Measurements from ENCODE around the gene PDC.

Gene PDC

DNA sequence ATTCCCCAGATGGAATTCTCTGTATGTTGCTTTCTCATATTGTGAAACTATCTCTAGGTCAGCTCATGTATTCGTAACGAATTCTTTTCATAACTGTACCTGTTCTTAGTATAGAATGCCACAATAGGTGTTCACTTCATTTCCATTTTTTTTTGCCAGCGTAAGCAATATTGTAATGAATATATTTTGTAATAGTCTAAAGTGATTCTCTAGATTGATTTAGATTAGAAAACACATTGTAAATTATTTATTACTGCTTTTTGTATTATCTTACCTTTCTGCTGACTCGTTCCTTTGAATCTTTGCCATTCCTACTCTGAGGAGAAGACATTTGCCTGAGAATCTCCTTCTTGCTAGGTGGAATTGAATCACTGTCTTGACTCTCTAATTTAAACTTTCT lies 14.8 kb downstream of the PDC start:
- Histone ChIP-seq H3K9ac (no peak overlapping the region), H3K27ac (no peak overlapping the region), H3K4me2 (no peak overlapping the region), H3K4me1 (peaks cover 0 to 31% (median 17%) of the 10 kb centered on the region in 10 experiments; a peak in 13 of 20 replicates), H4K20me1 (no peaks in the 10 kb centered on the region), H3K27me3 (no peaks in the 10 kb centered on the region), H3K9me3 (replicated peaks in 1 of 11) (no peaks in the 10 kb centered on the region), H3K36me3 (no peaks in the 10 kb centered on the region), H3K4me3 (no peak overlapping the region)
- TF ChIP-seq Cebpa-rat (IDR thresholded peaks at IDR 0.05) = no peak

DNA sequence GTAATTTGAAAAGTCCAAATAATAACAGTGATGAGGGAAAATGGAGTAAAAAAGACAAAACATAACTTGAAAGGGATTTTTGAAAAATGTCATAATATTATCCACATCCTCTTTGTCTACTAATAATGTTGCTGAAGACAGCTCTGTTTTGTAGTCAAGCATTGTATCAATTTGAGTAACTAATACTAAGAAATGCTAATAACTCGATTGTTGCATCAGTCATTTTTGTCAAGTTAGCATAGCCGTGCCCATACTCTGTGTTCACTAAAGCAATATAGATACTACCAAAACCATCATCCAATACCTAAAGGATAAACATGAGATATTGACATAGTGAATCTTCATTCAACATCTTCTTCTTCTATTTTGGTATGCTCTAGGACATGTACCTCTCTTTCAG lies 17.3 kb downstream of the PDC start:
- H3K9ac ChIP-seq = no peak overlapping the region
- no peak for TF ChIP-seq Cebpa-rat (IDR thresholded peaks at IDR 0.05)
- H3K4me2 ChIP-seq = peak overlapping the region in 1 of 11 experiments; percentile 31; a peak in 2 of 22 replicates
- H3K4me1 ChIP-seq = peaks cover 0 to 41% (median 17%) of the 10 kb centered on the region in 10 experiments; a peak in 13 of 20 replicates
- H4K20me1 ChIP-seq = no peaks in the 10 kb centered on the region
- H3K9me3 ChIP-seq (replicated peaks in 1 of 11) = no peaks in the 10 kb centered on the region
- H3K4me3 ChIP-seq = no peak overlapping the region
- no peaks in the 10 kb centered on the region for H3K27me3 ChIP-seq
- H3K36me3 ChIP-seq = no peaks in the 10 kb centered on the region
- peak overlapping the region in 2 of 11 experiments; percentile 38 to 71; a peak in 3 of 22 replicates for H3K27ac ChIP-seq

DNA sequence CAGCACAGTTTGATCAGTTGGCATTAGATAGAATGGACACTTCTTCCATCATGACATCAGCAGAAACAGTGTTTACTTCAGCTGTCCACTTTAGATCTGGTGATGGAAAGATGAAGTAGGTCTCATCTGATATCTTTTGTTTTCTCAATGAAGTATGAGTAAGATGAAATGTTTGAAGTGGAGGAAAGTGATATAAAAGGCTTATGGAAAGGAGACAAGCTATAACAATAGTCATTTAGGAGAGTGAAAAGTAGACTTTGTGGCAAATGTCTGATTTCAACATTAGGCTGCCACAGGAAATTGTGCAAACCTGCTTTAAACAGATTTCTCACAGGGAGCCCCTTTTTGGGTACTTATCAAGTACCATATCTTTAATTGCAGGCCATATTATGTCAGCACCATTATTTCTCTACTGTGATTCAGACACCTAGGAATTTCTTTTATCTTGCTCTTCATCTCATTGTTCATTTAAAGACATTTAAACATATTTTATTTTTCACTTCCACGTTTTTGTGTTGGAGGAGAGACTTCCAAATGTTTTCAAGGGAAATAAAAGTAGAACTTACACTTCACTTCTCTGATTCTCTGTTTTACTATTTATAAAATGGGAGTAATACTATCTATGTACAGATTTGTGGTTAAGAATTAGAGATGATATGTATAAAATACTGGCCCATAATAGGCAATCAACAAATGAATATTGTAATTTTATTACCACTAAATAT lies 18.1 kb downstream of the PDC start:
- H3K36me3 ChIP-seq = no peaks in the 10 kb centered on the region
- H3K4me2 ChIP-seq = peak overlapping the region in 8 of 11 experiments; percentile 42 to 66 (median 60); a peak in 14 of 22 replicates
- peaks cover 0 to 46% (median 17%) of the 10 kb centered on the region in 10 experiments; a peak in 13 of 20 replicates for H3K4me1 ChIP-seq
- H4K20me1 ChIP-seq = no peaks in the 10 kb centered on the region
- peak overlapping the region in 1 of 10 experiments; percentile 34; a peak in 1 of 20 replicates for H3K4me3 ChIP-seq
- peak in 2 of 11 experiments; percentile 36 to 52; a peak in 2 of 22 replicates for TF ChIP-seq Cebpa-rat (IDR thresholded peaks at IDR 0.05)
- no peaks in the 10 kb centered on the region for H3K9me3 ChIP-seq (replicated peaks in 1 of 11)
- H3K9ac ChIP-seq = peak overlapping the region in 3 of 11 experiments; percentile 20 to 39 (median 31); a peak in 3 of 22 replicates
- peak overlapping the region in 9 of 11 experiments; percentile 18 to 75 (median 47); a peak in 15 of 22 replicates for H3K27ac ChIP-seq
- H3K27me3 ChIP-seq = no peaks in the 10 kb centered on the region

DNA sequence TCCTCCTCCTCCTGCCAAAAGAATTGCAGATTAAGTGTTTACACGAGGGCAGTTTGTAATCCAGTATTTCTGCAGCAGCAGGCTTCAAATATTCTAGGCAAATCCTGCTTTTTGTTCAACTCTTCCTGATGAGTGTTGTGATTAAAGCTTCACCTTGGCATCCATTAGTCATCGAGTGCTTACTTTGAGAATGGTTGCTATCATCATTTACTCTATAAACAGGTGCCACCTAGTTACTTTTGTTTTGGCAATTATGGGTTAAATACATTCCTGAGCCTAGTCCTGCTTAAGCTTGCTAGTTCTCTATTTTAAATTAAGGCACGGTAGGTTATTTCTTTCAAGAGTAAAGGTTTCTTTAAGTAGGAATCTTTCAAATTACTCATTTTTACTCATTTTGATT lies 20.3 kb downstream of the PDC start:
- TF ChIP-seq Cebpa-rat (IDR thresholded peaks at IDR 0.05) = no peak
- Histone ChIP-seq H3K4me3 (no peak overlapping the region), H4K20me1 (no peaks in the 10 kb centered on the region), H3K27ac (no peak overlapping the region), H3K9ac (no peak overlapping the region), H3K36me3 (peaks cover 0 to 15% (median 8%) of the 10 kb centered on the region in 11 experiments; a peak in 9 of 22 replicates), H3K9me3 (replicated peaks in 1 of 11) (0 out of 22 replicates have a peak, but pooled peaks cover 0 to 6% (median 0%) of the 10 kb centered on the region in 11 experiments), H3K27me3 (no peaks in the 10 kb centered on the region), H3K4me2 (no peak overlapping the region), H3K4me1 (peaks cover 0 to 46% (median 17%) of the 10 kb centered on the region in 10 experiments; a peak in 13 of 20 replicates)

DNA sequence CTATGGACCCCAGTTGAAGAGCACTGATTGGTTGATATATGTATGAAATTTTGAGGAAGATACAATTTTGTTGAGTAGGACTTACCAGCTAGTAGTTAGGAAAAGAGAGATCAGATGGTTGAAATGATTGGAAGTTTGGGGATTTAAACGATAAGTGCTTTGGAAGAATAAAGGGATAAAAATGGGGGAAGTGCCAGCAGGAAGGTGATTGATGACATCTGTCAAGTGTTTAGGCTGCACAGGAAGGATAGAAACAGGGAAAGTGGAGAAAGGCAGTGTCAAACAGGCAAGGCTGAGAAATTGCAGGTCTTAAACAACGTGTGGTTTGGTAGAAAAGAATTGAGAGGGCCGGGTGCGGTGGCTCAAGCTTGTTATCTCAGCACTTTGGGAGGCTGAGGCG lies 22.3 kb downstream of the PDC start:
- peaks cover 0 to 47% (median 19%) of the 10 kb centered on the region in 10 experiments; a peak in 14 of 20 replicates for H3K4me1 ChIP-seq
- H3K36me3 ChIP-seq = peaks cover 0 to 15% (median 8%) of the 10 kb centered on the region in 11 experiments; a peak in 9 of 22 replicates
- 0 out of 22 replicates have a peak, but pooled peaks cover 0 to 6% (median 0%) of the 10 kb centered on the region in 11 experiments for H3K9me3 ChIP-seq (replicated peaks in 1 of 11)
- H3K9ac ChIP-seq = no peak overlapping the region
- H4K20me1 ChIP-seq = no peaks in the 10 kb centered on the region
- H3K27me3 ChIP-seq = no peaks in the 10 kb centered on the region
- H3K4me2 ChIP-seq = no peak overlapping the region
- H3K4me3 ChIP-seq = no peak overlapping the region
- 0 out of 22 replicates have a peak overlapping the region, but pooled peaks of 1 of the 11 experiments have one; percentile 16 for H3K27ac ChIP-seq
- TF ChIP-seq Cebpa-rat (IDR thresholded peaks at IDR 0.05) = no peak

DNA sequence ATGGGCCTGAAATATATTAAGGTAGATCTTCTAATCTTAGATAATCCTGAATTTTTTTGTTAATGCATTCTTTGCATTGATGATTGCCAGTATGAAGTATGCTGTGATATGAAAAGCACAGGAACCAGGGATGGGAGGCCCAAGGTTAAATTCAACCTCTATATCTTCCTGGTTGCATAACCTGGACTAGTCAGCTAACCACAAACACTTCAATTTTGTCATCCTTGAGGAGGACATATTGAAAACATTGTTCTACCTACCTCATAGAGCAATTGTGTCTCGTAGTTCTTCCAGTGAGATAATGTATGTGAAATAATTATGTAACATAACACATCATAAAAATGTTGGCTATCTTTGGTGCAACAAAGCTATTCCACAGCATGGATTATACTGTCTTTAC lies 25.6 kb downstream of the PDC start:
- Histone ChIP-seq H3K27ac (0 out of 22 replicates have a peak overlapping the region, but pooled peaks of 1 of the 11 experiments have one; percentile 1), H3K9me3 (replicated peaks in 1 of 11) (0 out of 22 replicates have a peak, but pooled peaks cover 0 to 6% (median 0%) of the 10 kb centered on the region in 11 experiments), H3K4me1 (peaks cover 0 to 17% (median 2%) of the 10 kb centered on the region in 10 experiments; a peak in 7 of 20 replicates), H3K4me2 (peak overlapping the region in 3 of 11 experiments; percentile 12 to 41 (median 25); a peak in 6 of 22 replicates), H4K20me1 (no peaks in the 10 kb centered on the region), H3K36me3 (peaks cover 0 to 15% (median 8%) of the 10 kb centered on the region in 11 experiments; a peak in 9 of 22 replicates), H3K27me3 (no peaks in the 10 kb centered on the region), H3K4me3 (no peak overlapping the region), H3K9ac (no peak overlapping the region)
- TF ChIP-seq Cebpa-rat (IDR thresholded peaks at IDR 0.05) = no peak

DNA sequence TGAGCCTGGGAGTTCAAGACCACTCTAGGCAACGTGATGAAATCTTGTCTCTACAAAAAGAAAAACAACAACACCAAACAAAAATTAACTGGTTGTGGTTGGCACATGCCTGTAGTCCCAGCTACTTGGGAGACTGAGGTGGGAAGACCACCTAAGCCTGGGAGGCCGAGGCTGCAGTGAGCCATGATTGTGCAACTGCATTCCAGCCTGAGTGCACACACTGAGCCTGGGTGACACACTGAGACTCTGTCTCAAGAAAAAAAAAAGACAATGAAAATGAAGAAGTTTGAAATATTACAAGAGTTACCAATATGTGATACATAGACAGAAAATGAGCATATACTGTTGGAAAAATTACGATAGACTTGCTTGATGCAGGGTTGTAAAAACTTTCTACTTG lies 31.9 kb downstream of the PDC start:
- no peaks in the 10 kb centered on the region for H3K9me3 ChIP-seq (replicated peaks in 1 of 11)
- no peaks in the 10 kb centered on the region for H4K20me1 ChIP-seq
- H3K4me3 ChIP-seq = no peak overlapping the region
- no peak overlapping the region for H3K4me2 ChIP-seq
- TF ChIP-seq Cebpa-rat (IDR thresholded peaks at IDR 0.05) = no peak
- H3K9ac ChIP-seq = no peak overlapping the region
- H3K27me3 ChIP-seq = no peaks in the 10 kb centered on the region
- H3K36me3 ChIP-seq = peaks cover 4 to 51% (median 29%) of the 10 kb centered on the region in 11 experiments; a peak in 15 of 22 replicates
- no peaks in the 10 kb centered on the region for H3K4me1 ChIP-seq
- H3K27ac ChIP-seq = no peak overlapping the region

DNA sequence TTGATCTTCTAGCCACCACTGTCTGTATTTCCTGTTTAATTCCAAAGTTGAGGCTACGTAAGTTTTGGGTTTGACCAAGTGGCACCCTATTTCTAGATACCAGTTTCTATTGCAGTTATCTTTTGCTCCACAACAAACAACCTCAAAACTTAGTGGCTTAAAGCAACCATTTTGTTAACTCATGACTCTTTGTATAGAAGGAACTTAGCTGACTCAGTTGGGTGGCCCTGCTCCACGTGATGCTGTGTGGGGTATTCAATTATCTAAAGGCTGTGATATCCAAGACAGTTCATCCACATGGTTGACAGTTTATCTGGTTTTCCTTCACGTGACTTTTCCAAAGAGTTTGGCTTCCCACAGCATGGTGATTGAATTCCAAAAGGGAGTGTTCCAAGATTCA lies 34.8 kb downstream of the PDC start:
- Histone ChIP-seq H3K4me1 (no peaks in the 10 kb centered on the region), H3K36me3 (peaks cover 4 to 66% (median 38%) of the 10 kb centered on the region in 11 experiments; a peak in 16 of 22 replicates), H3K27me3 (no peaks in the 10 kb centered on the region), H3K9ac (no peak overlapping the region), H3K9me3 (replicated peaks in 1 of 11) (no peaks in the 10 kb centered on the region), H3K4me3 (no peak overlapping the region), H3K4me2 (no peak overlapping the region), H4K20me1 (no peaks in the 10 kb centered on the region), H3K27ac (no peak overlapping the region)
- TF ChIP-seq Cebpa-rat (IDR thresholded peaks at IDR 0.05) = no peak

DNA sequence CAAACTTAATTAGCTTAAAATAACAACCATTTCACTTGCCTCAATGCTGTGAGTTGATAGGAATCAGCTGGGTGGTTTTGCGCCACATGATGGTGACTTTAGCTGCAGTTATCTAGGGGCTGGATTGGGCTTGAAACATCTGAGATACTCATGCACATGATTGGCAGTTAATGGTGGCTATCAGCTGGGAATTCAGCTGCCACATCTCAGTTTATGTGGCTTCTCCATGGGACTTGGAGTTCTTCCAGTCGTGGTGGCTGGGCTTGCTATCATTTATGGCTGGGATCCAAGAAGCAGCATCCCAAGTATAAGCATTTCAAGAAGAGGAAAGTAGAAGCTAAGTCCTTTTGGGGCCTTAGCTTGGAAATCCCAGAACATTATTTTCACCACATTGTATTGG lies 36.4 kb downstream of the PDC start:
- TF ChIP-seq Cebpa-rat (IDR thresholded peaks at IDR 0.05) = no peak
- Histone ChIP-seq H3K4me1 (no peaks in the 10 kb centered on the region), H3K27ac (no peak overlapping the region)

More for the DNA sequence above, 36.4 kb downstream of the PDC start:
- H3K9me3 ChIP-seq (replicated peaks in 1 of 11) = no peaks in the 10 kb centered on the region
- H3K4me3 ChIP-seq = no peak overlapping the region
- H3K27me3 ChIP-seq = no peaks in the 10 kb centered on the region
- H3K9ac ChIP-seq = no peak overlapping the region
- H3K36me3 ChIP-seq = peaks cover 18 to 81% (median 49%) of the 10 kb centered on the region in 11 experiments
- H3K4me2 ChIP-seq = no peak overlapping the region
- H4K20me1 ChIP-seq = no peaks in the 10 kb centered on the region

Data from BLaER1 treated with 17β-estradiol and CSF1 and Interleukin-3, amounts not matched to agents 10 nM and 100 nM (cell line).